Measurements from ENCODE around the gene LCOR.
A peak's percentile ranks its signal among the peaks of the same experiment; 100 is the strongest.
"Not testable (repeated sequence)": the region's sequence is repeated elsewhere in the genome, so short reads cannot be mapped to it uniquely, and the experiment has no call there.

Gene LCOR

DNA sequence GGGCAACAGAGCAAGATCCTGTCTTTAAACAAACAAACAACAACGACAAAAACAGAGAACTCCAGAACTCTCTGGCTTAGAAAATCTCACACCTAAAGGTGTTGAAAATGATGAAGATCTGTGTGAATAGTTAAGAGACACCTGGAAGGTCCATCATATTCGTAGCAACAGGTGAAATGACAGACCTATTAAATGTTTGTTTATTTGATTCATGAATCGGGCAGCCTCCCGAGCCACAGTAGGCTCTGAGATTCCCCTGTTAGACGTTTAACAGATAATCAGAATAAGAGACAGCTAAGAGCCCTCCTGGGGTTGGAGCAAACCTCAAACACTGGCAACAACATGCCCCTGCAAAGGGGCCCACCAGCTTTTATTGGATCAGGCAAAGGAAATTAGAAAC, 103.7 kb downstream of the LCOR start:
- DNase-seq (ENCODE audit: low read depth), result no peak

GRCh38 chr10:96943161-96943560, 111.1 kb downstream of the LCOR start:
- not testable (repeated sequence) for DNase-seq (ENCODE audit: low read depth)

DNA sequence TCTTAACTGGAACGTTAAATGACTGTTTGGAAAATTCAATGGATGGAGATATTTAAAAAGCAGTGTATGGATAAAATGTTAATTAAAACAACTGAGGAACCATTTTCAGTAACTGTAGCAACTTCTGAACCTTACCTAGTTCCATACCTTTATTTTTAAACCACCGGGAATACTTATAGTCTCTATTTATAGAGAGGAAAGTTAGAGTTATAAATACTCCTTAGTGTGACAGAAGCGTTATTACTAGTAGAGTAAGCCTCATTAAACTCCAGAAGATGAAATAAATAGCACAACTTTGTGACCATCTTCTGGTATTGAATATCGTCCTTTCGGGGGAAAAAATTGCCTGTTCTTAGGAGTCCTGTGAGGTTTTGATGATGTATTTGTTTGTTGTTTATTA, 114.9 kb downstream of the LCOR start:
- no peak for DNase-seq (ENCODE audit: low read depth)

DNA sequence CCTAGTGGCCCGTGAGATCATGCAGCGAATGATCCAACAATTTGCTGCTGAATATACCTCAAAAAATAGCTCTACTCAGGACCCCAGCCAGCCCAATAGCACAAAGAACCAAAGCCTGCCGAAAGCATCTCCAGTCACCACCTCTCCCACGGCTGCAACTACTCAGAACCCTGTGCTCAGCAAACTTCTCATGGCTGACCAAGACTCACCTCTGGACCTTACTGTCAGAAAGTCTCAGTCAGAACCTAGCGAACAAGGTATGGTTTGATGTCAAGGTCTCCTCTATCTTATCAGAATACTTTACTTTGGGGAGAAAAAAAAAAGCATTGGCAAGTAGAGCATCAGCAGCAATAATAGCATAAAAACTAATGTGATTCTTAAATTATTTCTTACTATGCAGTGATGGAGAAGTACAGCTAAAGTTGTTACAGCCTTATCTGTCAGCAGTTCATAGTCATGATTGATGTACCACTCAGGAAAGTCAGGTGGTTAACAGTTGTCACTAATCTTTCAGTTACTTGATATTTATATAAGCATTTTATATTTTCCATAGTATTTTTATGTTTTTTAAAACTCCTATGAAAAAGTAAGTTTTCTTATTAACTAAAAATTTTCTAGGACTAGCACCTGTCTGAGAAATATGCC, 117.1 kb downstream of the LCOR start:
- DNase-seq (ENCODE audit: low read depth), result no peak

GRCh38 chr10:96951954-96952353, 119.9 kb downstream of the LCOR start:
- no peak for DNase-seq (ENCODE audit: low read depth)

GRCh38 chr10:96955794-96956193, 123.7 kb downstream of the LCOR start:
- DNase-seq (ENCODE audit: low read depth), result no peak

- DNase-seq (ENCODE audit: low read depth), result no peak
Measured at GRCh38 chr10:96958071-96958470, 126.0 kb downstream of the LCOR start.

DNA sequence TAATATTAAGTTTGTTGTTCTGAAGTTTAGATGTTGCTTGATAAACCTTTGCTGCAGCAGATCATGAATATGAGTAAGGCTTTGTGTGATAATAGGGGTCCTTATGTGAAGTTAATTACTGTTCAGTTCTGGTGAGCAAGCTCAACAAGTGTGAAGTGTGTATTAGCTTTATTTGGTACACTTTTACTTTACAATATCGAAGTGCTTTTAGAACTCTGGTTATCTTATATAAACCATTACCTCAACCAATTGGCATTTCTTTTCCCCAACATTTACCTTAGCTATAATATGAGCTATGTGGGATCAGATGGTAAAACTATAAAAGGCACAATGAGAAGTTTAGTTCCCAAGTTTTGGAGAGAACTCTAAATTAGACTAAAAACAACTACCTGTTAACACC, 127.6 kb downstream of the LCOR start:
- no peak for DNase-seq (ENCODE audit: low read depth)

GRCh38 chr10:96960872-96961271, 128.8 kb downstream of the LCOR start:
- peak; percentile 8 for DNase-seq (ENCODE audit: low read depth)

DNA sequence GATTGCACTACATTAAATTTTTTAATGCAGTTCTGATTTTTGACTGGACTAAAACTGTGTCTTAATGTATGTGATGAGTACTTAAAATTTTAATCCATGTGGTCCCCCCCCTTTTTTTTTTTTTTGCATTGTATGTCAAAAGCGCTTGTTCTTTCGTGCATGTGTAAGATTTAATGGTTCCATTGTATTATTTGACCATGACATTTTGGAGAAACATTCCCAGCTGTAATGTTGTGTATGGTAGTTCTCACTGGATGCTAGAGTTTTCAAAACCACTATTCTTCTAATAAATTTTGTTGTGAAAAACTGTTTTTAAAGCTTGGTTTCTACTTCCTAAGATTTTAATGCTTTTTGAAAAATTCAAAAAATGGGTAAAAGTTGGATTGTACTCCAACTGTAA, 132.0 kb downstream of the LCOR start:
- DNase-seq (ENCODE audit: low read depth), result no peak

- DNase-seq (ENCODE audit: low read depth), result peak; percentile 17
Measured at GRCh38 chr10:96967847-96968246, 135.7 kb downstream of the LCOR start.

- no peak for DNase-seq (ENCODE audit: low read depth)
Measured at GRCh38 chr10:96968682-96969423, 136.8 kb downstream of the LCOR start.

DNA sequence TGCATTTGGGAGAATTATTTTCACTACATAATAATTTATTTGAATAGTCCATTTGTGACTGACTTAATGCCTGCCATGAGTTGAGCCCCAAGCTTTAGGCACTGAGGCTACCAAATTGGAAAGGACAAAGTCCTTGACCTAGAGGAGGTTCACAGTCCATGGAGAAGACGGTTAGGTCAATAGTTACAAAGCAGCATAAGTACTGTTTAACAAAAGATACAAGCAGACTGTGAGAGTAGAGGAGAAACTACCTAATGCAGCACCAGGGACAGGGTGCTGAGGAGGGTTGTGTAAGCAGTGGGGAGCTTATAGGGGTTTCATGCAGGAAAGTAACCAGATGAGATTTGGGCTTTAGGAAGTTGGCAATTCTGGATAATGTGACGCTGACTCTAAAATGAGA, 139.2 kb downstream of the LCOR start:
- no peak for DNase-seq (ENCODE audit: low read depth)

DNA sequence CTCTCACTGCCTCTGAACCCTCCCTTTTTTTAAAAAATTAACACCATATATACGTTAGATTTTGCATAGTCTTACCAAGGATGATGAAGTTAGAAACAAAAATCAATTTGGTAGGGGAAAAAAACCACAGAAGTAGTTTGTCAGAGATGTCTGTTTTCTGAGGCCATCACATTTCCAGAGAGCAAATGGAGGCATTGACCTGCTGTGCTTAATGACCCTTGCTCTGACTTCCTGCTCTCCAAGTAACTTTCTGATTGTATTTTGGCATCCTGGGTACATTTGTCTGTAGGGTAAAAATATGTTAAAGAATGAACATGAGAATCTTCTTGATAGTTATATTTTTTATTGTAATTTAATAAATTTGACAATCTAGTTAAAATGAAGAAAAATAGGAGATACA, 140.2 kb downstream of the LCOR start:
- DNase-seq (ENCODE audit: low read depth), result no peak

GRCh38 chr10:96973809-96974747, 142.0 kb downstream of the LCOR start:
- DNase-seq (ENCODE audit: low read depth), result peak; percentile 17

DNA sequence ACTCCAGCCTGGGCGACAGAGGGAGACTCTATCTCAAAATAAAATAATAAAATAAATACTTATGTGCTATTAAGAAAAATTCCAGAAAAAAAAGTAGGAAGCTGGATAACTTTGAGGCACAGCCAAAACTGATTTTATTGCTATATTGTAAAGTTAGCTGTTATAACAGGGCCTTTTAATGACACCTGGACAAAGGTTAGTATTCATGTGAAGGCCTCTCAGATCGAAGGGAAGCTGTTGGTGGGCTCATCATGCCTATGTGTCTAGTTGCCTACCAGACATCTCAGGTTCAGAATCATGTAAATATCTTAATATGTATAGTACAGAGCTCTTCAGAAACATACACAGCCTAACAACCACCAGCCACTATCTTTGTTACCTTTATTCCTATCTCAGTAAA, 143.0 kb downstream of the LCOR start:
- DNase-seq (ENCODE audit: low read depth), result no peak

- no peak for DNase-seq (ENCODE audit: low read depth)
Measured at GRCh38 chr10:96978621-96979154, 146.6 kb downstream of the LCOR start.

DNA sequence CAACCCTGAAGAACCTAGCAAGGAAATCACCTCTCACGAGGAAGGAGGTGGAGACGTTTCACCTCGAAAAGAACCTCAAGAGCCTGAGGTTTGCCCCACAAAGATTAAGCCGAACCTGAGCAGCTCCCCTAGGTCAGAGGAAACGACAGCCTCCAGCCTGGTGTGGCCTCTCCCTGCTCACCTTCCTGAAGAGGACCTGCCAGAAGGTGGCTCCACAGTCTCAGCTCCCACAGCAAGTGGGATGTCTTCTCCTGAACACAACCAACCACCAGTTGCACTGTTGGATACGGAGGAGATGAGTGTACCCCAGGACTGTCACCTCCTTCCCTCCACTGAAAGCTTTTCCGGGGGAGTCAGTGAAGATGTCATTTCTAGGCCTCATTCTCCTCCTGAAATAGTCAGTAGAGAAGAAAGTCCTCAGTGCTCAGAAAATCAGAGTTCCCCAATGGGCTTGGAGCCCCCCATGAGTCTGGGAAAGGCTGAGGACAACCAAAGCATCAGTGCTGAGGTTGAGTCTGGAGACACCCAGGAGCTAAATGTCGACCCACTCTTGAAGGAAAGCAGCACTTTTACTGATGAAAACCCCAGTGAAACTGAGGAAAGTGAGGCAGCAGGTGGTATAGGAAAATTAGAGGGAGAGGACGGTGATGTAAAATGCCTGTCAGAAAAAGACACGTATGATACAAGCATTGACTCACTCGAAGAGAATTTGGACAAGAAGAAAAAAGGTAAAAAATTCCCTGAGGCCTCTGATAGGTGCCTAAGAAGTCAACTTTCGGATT, 150.2 kb downstream of the LCOR start:
- DNase-seq (ENCODE audit: low read depth), result no peak

DNA sequence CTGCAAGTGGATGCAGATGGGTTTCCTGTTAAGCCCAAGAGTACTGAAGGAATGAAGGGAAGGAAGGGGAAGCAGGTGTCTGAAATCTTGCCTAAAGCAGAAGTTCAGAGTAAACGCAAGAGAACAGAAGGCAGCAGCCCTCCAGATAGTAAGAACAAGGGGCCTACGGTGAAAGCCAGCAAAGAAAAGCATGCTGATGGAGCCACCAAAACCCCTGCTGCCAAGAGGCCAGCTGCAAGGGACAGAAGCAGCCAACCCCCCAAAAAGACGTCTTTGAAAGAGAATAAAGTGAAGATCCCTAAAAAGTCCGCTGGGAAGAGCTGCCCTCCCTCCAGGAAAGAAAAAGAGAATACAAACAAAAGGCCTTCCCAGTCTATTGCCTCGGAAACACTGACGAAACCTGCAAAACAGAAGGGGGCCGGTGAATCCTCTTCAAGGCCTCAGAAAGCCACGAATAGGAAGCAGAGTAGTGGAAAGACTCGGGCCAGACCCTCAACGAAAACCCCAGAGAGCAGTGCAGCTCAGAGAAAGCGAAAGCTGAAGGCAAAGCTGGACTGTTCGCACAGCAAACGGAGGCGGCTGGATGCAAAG, 152.5 kb downstream of the LCOR start:
- no peak for DNase-seq (ENCODE audit: low read depth)

DNA sequence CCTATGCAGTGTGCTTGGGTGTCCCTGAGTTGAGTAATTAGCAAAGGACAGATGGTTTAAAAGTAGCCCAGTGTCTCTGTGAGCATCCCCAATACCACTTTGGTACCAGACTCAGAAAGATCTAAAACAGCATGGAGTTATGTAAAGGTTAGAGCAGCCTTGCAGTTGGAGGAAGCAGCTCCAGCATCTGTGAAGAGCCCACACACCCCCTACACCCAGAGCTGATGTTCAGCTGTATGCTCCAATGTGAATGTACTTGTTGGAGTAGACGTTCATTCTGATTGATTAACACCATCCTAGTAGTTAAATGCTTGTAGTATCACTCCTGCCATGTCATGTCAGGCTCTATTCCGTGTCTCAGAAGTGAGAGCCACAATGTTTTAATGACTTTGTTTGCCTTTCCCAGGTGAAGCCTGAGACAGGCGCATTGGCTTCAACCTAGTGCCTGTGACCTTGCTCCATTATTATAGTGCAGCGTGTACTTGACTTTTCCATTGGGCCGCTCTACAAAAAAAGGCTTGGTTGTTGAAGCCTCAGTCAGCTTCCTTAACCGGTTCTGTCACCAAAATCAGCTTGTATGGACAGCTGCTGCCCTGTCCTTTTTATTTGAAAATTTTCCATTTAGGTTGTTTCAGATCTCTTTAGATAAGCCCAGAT, 154.2 kb downstream of the LCOR start:
- no peak for DNase-seq (ENCODE audit: low read depth)

Data from amniotic epithelial cell (primary cell).